ENCODE measurements around the gene LRMDA.
"Not testable (repeated sequence)": the region's sequence is repeated elsewhere in the genome, so short reads cannot be mapped to it uniquely, and the experiment has no call there.

The LRMDA gene

DNA sequence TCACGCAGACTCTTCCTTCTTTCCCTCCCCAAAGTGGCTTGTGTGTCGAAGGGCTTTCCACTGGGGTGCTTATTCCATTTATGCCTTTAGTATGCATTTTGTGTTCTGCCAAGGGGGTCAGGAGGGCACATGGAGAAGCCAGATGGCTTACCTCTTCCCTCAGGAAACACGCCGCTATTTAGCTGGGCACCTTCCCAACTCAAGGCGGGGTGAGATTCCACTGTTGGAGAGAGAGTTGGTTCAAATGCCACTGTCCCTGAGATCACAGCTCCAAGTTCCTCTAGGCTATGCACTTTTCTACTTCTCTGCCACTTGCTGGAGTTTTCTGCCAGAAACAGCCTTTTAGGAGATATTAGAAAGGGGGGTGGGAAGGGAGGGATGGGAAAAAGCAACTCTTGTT is 1091.8 kb downstream of the LRMDA start:
- DNase-seq (ENCODE audit: low read depth) = no peak
- no peak for TF ChIP-seq CTCF (IDR thresholded peaks at IDR 0.05; ENCODE audit: insufficient read depth, low read depth, low read length, missing control alignments)
- no peak overlapping the region for H3K4me3 ChIP-seq (ENCODE audit: low read depth, low read length)

- no peak for TF ChIP-seq CTCF (IDR thresholded peaks at IDR 0.05; ENCODE audit: insufficient read depth, low read depth, low read length, missing control alignments)
- no peak overlapping the region for H3K4me3 ChIP-seq (ENCODE audit: low read depth, low read length)
- no peak for DNase-seq (ENCODE audit: low read depth)
These were observed 1092.4 kb downstream of the LRMDA start for GRCh38 chr10:76523791-76524351.

DNA sequence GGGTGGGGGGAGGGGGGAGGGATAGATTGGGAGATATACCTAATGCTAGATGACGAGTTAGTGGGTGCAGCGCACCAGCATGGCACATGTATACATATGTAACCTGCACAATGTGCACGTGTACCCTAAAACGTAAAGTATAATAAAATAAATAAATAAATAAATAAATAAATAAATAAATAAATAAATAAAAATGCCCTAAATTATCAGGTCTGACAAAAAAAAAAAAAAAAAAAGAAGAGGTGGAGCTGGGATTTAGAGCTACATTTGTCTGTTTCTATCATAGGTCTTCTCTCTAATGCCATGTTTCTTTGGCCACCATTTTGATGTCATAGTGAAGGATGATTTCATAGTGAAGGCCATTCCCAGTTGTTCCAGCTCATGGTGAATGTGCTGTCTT is 1095.4 kb downstream of the LRMDA start:
- DNase-seq (ENCODE audit: low read depth); H3K4me3 ChIP-seq (ENCODE audit: low read depth, low read length): not testable (repeated sequence)

DNA sequence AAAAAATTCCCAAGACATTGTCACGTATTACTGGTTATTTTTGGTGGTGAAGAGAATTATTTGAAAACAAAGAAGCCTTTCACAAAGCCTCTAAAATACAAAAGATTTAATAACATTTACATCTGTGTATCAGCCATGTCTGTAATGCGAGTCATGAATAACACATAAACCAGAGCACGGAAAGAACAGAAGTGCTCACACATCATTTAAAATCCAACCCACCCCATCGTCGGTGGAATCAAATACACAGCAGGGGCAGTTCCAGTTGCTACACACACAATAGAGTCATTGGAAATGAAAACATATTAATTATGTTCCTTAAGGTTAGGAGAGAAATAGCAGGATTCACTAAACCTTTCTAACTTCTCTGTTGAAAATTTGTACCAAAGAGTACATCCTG is 1108.9 kb downstream of the LRMDA start:
- H3K4me3 ChIP-seq (ENCODE audit: low read depth, low read length) = no peak overlapping the region
- no peak for DNase-seq (ENCODE audit: low read depth)
- TF ChIP-seq CTCF (IDR thresholded peaks at IDR 0.05; ENCODE audit: insufficient read depth, low read depth, low read length, missing control alignments) = no peak

- no peak overlapping the region for H3K4me3 ChIP-seq (ENCODE audit: low read depth, low read length)
- no peak for TF ChIP-seq CTCF (IDR thresholded peaks at IDR 0.05; ENCODE audit: insufficient read depth, low read depth, low read length, missing control alignments)
- DNase-seq (ENCODE audit: low read depth) = no peak
These were observed 1109.4 kb downstream of the LRMDA start for GRCh38 chr10:76540786-76541185.

DNA sequence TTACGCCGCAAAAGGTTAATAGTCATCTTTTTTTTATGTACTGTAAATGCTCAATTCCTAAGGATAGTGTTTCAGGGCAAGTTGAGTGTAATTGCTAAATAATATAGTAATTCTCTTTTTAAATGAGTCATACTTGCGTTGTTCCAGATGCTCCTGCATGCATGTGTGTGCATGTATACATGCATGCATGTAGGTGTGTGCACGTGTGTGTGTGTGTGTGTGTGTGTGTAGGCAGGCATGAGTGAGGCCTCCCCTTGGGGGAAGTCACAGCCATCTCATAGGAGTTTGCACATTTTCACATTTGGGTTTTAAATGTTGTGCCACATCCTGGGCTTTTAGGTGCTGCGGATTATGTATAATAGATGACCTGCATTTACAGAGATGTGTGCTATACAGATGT is 1110.4 kb downstream of the LRMDA start:
- H3K4me3 ChIP-seq (ENCODE audit: low read depth, low read length) = no peak overlapping the region
- DNase-seq (ENCODE audit: low read depth) = no peak
- no peak for TF ChIP-seq CTCF (IDR thresholded peaks at IDR 0.05; ENCODE audit: insufficient read depth, low read depth, low read length, missing control alignments)

DNA sequence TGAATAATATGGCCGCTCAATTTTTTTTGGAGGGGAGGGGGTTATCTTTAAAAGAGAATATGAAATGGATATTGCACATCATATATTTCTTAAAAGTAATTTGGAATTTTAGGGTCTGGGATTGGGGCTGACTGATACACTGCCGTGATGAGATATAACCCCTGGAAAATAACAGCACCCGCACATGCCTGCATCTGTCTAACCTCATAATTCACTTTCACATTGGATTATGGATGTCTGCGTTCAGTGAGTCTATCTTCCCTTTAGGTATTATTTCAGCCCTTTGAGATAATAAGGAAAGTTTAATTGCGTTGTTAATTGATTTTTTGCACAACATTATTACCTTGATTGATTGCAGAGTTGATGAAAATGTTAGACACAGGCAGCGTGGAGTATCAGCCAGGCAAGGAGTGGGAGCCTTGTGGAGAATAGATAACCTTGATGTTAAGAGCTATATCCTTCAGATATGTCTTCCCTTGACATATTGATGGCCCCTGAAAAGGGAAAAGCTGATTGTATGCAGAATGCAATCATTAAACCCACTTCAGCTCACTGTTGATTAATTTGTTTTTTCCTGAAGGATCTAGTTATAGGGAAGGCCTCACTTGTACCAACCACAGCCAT is 1111.0 kb downstream of the LRMDA start:
- no peak for TF ChIP-seq CTCF (IDR thresholded peaks at IDR 0.05; ENCODE audit: insufficient read depth, low read depth, low read length, missing control alignments)
- H3K4me3 ChIP-seq (ENCODE audit: low read depth, low read length) = no peak overlapping the region
- DNase-seq (ENCODE audit: low read depth) = no peak
